Choroid plexus epithelial cell (primary cell): ENCODE results near the gene CDK17.

Source experiments
- DNase-seq: peaks from one replicate; pipeline ENCODE4 v3.0.0-alpha.2; 2010; ENCODE audit warnings: low read depth
- H3K4me3 ChIP-seq: 2 replicates; pipeline ENCODE4 v1.5.1; 2011; ENCODE audit warnings: low read depth, mild to moderate bottlenecking, control low read depth, low read length, moderate library complexity
- TF ChIP-seq, protein P1 (sequence below): conservative IDR thresholded peaks from 2 replicates; pipeline ENCODE4 v1.5.1; 2011; ENCODE audit warnings: low read depth, mild to moderate bottlenecking, control low read depth, inconsistent platforms, low read length, moderate library complexity

The CDK17 gene

DNA sequence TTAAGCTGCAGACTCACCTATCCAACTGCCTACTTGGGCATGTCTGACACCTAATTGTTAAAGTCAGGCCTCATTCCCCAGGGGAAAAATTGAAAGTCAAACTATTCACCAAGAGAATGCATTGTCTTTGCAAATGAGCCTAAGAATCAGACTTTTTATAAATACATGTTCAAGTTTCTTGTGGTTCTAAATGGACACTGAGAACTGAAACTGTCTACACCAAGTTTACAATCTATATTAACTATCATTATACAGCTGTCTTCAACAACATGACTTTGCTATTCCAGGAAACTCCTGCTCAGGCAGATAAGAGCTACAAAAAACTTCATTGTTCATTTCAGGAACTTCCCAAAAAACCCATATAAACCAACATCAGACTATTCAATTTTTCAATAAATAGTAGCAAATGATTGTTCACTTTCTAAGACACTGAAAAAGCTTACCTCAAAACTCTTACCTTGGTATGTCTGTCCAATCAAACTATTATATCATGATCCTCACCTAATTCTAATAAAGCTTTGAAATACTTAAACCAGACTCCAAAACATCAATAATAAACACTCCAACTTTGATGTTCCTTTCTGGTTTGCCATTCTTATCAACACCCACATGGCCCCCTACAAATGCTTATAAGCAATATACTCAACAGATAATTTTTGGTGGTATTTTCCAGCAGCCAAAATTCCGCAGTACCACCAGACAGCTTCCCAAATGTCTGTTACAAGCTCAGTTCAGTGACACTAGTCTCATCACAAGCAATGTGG, 24.2 kb downstream of the CDK17 start:
- no peak for DNase-seq
- H3K4me3 ChIP-seq: no peak overlapping the region

DNA sequence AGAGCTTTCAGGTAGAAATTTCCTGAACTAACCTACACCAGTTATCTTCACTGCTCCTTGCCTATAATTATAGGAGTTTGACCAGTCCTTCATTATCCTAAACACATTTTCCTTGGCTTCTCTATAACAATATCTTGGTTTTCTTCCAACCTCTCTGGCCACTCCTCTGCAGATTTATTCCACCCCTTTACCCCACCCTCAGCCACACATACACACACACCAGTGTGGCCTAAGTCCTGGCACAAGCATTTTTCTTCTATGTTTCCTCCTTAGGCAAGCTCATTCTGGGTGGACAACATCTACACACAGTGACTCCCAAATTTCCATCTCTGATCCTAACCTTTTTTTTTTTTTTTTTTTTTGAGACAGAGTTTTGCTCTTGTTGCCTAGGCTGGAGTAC, 25.1 kb downstream of the CDK17 start:
- DNase-seq: no peak
- TF ChIP-seq, protein P1, sequence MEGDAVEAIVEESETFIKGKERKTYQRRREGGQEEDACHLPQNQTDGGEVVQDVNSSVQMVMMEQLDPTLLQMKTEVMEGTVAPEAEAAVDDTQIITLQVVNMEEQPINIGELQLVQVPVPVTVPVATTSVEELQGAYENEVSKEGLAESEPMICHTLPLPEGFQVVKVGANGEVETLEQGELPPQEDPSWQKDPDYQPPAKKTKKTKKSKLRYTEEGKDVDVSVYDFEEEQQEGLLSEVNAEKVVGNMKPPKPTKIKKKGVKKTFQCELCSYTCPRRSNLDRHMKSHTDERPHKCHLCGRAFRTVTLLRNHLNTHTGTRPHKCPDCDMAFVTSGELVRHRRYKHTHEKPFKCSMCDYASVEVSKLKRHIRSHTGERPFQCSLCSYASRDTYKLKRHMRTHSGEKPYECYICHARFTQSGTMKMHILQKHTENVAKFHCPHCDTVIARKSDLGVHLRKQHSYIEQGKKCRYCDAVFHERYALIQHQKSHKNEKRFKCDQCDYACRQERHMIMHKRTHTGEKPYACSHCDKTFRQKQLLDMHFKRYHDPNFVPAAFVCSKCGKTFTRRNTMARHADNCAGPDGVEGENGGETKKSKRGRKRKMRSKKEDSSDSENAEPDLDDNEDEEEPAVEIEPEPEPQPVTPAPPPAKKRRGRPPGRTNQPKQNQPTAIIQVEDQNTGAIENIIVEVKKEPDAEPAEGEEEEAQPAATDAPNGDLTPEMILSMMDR: no peak
- H3K4me3 ChIP-seq: no peak overlapping the region

More for the DNA sequence above, 24.2 kb downstream of the CDK17 start:
- TF ChIP-seq, protein P1: no peak

DNA sequence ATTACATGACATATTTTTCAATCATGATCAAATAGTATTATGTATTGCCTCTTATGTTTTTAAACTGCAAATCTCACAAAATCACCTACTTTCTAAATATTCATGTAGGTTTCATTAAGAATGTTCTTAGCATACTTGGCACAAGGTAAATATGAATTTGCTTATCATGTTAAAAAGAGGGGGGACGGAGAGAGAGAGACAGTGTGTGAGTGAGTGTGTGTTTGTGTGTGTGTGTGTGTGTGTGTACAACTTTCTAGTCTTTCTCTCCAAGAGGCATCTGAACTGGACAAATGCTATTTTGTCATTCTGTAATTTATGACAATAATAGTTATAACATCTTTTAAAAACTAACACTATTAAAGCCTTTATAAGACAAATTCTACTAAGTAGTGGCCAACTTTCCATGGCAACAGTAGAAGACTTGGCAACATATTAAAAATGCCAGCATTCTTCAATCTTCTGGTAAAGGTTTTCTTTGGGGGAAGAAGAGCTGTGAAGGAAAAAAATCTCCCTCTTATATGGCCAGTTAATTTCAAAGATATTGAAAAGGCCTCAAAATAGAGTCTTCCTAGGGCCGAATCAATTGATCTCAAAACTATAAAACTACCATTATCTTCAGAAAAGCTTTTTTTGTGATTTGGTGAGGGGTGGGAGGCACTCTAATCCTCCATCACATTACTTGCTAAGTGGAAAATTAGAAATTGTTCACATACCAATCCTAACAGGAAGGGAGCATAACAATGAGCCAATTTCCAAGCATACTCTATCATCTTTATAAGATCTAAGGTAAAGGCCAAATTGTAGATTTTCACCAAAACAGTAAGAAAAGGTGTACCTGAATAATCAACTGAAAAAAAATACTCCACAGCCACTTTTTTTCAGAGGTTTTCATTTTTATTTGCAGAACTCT, 28.2 kb downstream of the CDK17 start:
- H3K4me3 ChIP-seq: no peak overlapping the region
- TF ChIP-seq, protein P1: no peak
- no peak for DNase-seq

DNA sequence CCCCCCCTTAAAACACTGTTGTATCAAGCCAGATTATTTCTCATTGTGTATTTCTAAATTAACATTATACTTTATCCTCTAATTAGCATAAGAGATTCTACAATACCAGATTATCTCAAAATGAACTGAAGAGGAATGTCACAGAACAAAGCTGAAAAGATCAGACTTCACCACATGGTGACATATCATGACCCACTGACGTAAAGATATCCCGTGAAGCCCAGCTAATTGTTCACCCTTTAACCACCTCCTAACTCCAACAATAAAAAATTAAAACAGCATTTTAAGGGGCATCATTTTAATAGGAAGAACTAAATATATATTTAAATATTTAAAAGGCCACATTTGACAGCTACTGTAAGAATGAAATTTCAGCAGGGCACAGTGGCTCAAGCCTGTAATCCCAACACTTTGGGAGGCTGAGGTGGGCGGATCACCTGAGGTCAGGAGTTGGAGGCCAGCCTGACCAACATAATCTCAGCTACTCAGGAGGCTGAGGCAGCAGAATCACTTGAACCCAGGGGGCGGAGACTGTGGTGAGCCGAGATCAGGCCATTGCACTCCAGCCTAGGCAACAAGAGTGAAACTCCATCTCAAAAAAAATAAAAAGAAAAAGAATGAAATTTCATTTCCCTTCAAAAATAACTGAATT, 29.0 kb downstream of the CDK17 start:
- DNase-seq: peak; percentile 55
- no peak overlapping the region for H3K4me3 ChIP-seq
- TF ChIP-seq, protein P1: no peak

DNA sequence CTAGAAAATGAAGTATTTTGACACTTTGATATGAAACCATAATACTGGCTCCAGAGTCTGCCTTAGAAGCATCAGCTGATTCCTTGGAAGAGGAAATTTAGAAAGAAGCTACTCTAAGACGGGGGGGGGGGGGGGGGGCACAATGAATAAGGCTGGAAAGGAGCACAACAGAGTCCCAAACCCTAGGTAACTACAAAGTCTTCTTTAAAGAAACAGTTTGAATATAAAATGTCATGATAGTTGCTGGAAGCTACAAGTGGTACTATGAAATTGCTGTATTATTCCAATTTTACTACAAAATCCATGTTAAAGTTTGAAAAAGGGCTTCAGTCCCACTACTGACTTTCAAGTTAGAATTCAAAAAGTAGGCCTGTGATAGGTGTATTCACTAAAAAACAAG, 31.6 kb downstream of the CDK17 start:
- no peak for DNase-seq
- no peak overlapping the region for H3K4me3 ChIP-seq
- TF ChIP-seq, protein P1: no peak

DNA sequence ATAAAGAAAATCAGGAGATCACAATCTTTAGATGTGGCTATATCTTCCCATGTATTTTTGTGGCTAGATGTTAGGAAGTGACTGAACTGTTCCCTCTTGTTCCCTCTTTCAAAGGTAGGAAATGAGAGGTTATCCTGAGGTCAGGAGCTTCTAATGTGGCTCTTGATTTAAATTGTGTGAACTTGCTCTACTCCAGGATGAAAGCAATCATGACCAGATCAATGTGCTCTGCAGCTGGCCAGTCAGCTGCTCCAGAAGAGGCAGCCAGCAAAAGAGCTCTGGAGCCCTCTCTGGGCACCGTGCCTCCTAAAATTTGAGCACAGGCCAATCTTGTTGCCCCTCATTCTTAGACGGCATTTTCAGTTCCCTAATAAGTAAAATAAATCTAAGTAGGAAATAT, 32.0 kb downstream of the CDK17 start:
- TF ChIP-seq, protein P1: no peak
- H3K4me3 ChIP-seq: no peak overlapping the region
- DNase-seq: no peak
